ENCODE measurements around the gene GDF11. TPM values are rescaled to one million over a fixed set of nuclear protein-coding genes. Genes with fewer than 3 reads are reported as not detected.

GDF11 gene
- total and polyA plus RNA-seq, 2 of the 4 experiments (the other 2 are of a cell fraction): 2.7 to 12.9 TPM

- TF ChIP-seq RCOR1 (IDR thresholded peaks at IDR 0.05; ENCODE audit: insufficient replicate concordance, low read length): no peak
These were observed 22.8 kb upstream of the GDF11 start, which contains the start of gene RDH5 (continued) for GRCh38 chr12:55720071-55720564.

- peak overlapping the region; percentile 77 for H2AFZ ChIP-seq (replicated peaks; ENCODE audit: low read length, poor library complexity)
- 0% methylated on average over 1 of the region's 9 CpGs; no CpG with 5 or more reads in 1 of the 2 experiments for WGBS, 2 experiments (ENCODE audit: extremely low coverage in 2 of 2, insufficient read length in 1 of 2)
- in situ Hi-C loops (cut with MboI; ENCODE audit: low sequenced_read_pairs): no loop called here
- POLR2A ChIA-PET (ENCODE audit: unreplicated experiment): interaction anchor here (2.1 kb wide), 1 partner anchor 9 kb away, joined by 8 read pairs; no protein-coding TSS in a partner anchor
- ATAC-seq (ENCODE audit: low read depth) (peak; percentile 57), DNase-seq (peak; percentile 91)
- H3K14ac ChIP-seq (replicated peaks; ENCODE audit: low read depth, low read length): no peak overlapping the region
- no peak overlapping the region for H3K23ac ChIP-seq (ENCODE audit: low read depth, low read length)
- H2AK5ac ChIP-seq (ENCODE audit: low read depth, low read length): peak overlapping the region; percentile 89
- peaks cover 46% of the 10 kb centered on the region for H4K20me1 ChIP-seq (ENCODE audit: insufficient read depth, low read length)
- no peak overlapping the region for H4K8ac ChIP-seq (ENCODE audit: low read depth in 2 of 2, low read length in 2 of 2)
- no peak overlapping the region for H2BK15ac ChIP-seq (ENCODE audit: low read depth, low read length)
- H3K9me3 ChIP-seq (ENCODE audit: control insufficient read depth, insufficient read depth, low read length): no peaks in the 10 kb centered on the region
- no peak overlapping the region for H4K91ac ChIP-seq (ENCODE audit: insufficient read depth, low read depth, low read length)
- CTCF ChIA-PET: interaction anchor here (0.5 to 1.6 kb wide), 9 partner anchors 18 to 102 kb away, joined by 3 to 6 read pairs (median 4); no protein-coding TSS in a partner anchor
- peak overlapping the region; percentile 83 for H2AK9ac ChIP-seq (replicated peaks; ENCODE audit: low read depth, low read length, poor library complexity)
- H3K27me3 ChIP-seq (ENCODE audit: control insufficient read depth, insufficient read depth, low read length): no peaks in the 10 kb centered on the region
- H4K5ac ChIP-seq (ENCODE audit: low read depth, low read length): no peak overlapping the region
- peak overlapping the region; percentile 60 for H2BK5ac ChIP-seq (ENCODE audit: low read depth, low read length, poor library complexity, severe bottlenecking)
- peaks cover 32% of the 10 kb centered on the region for H3K4me1 ChIP-seq (ENCODE audit: control insufficient read depth, insufficient read depth, low read length)
- no peak overlapping the region for H3K4me3 ChIP-seq (ENCODE audit: insufficient read depth, low read depth, low read length)
- dilution Hi-C loops (cut with HindIII; ENCODE audit: low sequenced_read_pairs, unreplicated experiment): no loop called here
- no TSS peak for BruUV-seq (replicated peaks)
- H3K4me2 ChIP-seq (ENCODE audit: low read depth, low read length): peak overlapping the region; percentile 24; the same call in 1 of the 2 replicates
- H3K27ac ChIP-seq (ENCODE audit: insufficient read depth, low read length): peak overlapping the region; percentile 24
- no peak overlapping the region for H3K9ac ChIP-seq (ENCODE audit: low read depth, low read length)
- H3K9me1 ChIP-seq (ENCODE audit: insufficient read depth, low read length): peaks cover 27% of the 10 kb centered on the region
- intact Hi-C loops (cut with micrococcal nuclease): loop anchor here (2.0 kb wide), 2 partner anchors 60 to 532 kb away; no protein-coding TSS in a partner anchor
- no peak overlapping the region for H3K18ac ChIP-seq (ENCODE audit: low read depth, low read length)
- H2BK20ac ChIP-seq (ENCODE audit: low read depth, low read length): no peak overlapping the region
- peaks cover 23 to 75% of the 10 kb centered on the region in 2 experiments for H3K79me1 ChIP-seq (ENCODE audit: low read depth in 1 of 2, low read length in 2 of 2)
- H3K56ac ChIP-seq (ENCODE audit: extremely low read depth, insufficient read depth, low read length): no peak overlapping the region
- peak overlapping the region; percentile 18; the same call in 1 of the 2 replicates for H3K4ac ChIP-seq (ENCODE audit: low read depth, low read length)
- H2BK120ac ChIP-seq (ENCODE audit: low read depth, low read length): no peak overlapping the region
- H3K36me3 ChIP-seq (ENCODE audit: control insufficient read depth, insufficient read depth, low read length): peaks cover 32% of the 10 kb centered on the region
- TF ChIP-seq MAFK (IDR thresholded peaks at IDR 0.05; ENCODE audit: low read depth, low read length): no peak
- peak; percentile 85 for TF ChIP-seq RCOR1 (IDR thresholded peaks at IDR 0.05; ENCODE audit: insufficient replicate concordance, low read length)
- TF ChIP-seq SMC3 (IDR thresholded peaks at IDR 0.05; ENCODE audit: low read depth, low read length): peak; percentile 57; the same call in 1 of the 2 replicates
- peak; percentile 69 for TF ChIP-seq CTCF (conservative IDR thresholded peaks at IDR 0.05; ENCODE audit: low read depth, low read length)
- no peak for TF ChIP-seq POLR2A (IDR thresholded peaks at IDR 0.05; ENCODE audit: low read depth, low read length)
- no peak for TF ChIP-seq MXI1 (IDR thresholded peaks at IDR 0.05; ENCODE audit: borderline replicate concordance, low read depth, low read length)
- TF ChIP-seq CHD1 (IDR thresholded peaks at IDR 0.05; ENCODE audit: low read depth, low read length): no peak
- TF ChIP-seq BHLHE40 (IDR thresholded peaks at IDR 0.05; ENCODE audit: low read depth, low read length): no peak
- TF ChIP-seq MAZ (IDR thresholded peaks at IDR 0.05; ENCODE audit: borderline replicate concordance, low read depth, low read length): peak; percentile 74
- no peak for TF ChIP-seq NFE2L2 (IDR thresholded peaks at IDR 0.05; ENCODE audit: low read depth, low read length)
- TF ChIP-seq FOS (IDR thresholded peaks at IDR 0.05; ENCODE audit: low read depth, low read length): peak; percentile 73
- TF ChIP-seq CEBPB (IDR thresholded peaks at IDR 0.05; ENCODE audit: low read depth, low read length): 0 out of 2 replicates have a peak, but pooled peaks have one; percentile 18
- no peak for TF ChIP-seq RFX5 (IDR thresholded peaks at IDR 0.05; ENCODE audit: low read depth, low read length)
- TF ChIP-seq RAD21 (IDR thresholded peaks at IDR 0.05; ENCODE audit: low read length): peak; percentile 76
These were observed 22.0 kb upstream of the GDF11 start for GRCh38 chr12:55720894-55721444.

All from IMR-90 (cell line).